ENCODE data around the gene HNRNPF.

DNA sequence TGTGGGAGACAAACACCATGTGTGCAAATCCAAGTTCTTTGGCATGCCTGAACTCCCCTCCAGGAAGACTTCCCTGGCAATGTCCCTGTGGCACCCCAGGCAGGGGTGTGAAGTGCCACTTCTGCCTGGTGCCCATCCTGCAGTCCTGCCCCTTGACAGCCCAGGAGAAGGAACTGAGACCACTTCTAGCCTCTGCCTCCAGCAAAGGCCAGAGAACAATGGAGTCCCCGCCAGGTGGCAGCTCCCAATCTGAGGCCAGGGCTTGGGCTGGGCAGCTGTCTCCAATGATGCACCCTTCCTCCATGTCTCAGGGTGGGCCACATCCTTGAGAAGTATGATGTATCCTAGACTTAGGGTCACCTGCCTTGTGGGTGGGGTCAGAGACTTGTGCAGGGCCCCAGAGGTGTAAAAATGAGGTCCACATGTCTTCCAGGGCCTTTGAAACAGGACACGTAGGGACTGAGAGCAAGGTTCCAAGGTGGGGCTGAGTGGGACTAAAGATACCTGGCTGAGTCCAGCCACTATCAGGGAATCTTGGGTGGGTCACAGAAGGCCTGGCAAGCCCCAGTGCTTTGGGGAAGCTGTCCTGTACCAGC is 32.1 kb downstream of the HNRNPF start:
- TF ChIP-seq, protein P1, sequence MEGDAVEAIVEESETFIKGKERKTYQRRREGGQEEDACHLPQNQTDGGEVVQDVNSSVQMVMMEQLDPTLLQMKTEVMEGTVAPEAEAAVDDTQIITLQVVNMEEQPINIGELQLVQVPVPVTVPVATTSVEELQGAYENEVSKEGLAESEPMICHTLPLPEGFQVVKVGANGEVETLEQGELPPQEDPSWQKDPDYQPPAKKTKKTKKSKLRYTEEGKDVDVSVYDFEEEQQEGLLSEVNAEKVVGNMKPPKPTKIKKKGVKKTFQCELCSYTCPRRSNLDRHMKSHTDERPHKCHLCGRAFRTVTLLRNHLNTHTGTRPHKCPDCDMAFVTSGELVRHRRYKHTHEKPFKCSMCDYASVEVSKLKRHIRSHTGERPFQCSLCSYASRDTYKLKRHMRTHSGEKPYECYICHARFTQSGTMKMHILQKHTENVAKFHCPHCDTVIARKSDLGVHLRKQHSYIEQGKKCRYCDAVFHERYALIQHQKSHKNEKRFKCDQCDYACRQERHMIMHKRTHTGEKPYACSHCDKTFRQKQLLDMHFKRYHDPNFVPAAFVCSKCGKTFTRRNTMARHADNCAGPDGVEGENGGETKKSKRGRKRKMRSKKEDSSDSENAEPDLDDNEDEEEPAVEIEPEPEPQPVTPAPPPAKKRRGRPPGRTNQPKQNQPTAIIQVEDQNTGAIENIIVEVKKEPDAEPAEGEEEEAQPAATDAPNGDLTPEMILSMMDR (IDR thresholded peaks at IDR 0.05; ENCODE audit: borderline replicate concordance, extremely low read depth, low read length, poor library complexity, severe bottlenecking) = no peak
- TF ChIP-seq EZH2 (IDR thresholded peaks at IDR 0.05; ENCODE audit: borderline replicate concordance, low read depth, low read length, severe bottlenecking) = no peak
